ENCODE measurements around the gene ARHGEF7. TPM values are rescaled to one million over a fixed set of nuclear protein-coding genes. Genes with fewer than 3 reads are reported as not detected.

ARHGEF7 gene
- total RNA-seq, 1 donor from 2014 or later: 49.3 TPM

- intact Hi-C loops (cut with DNase I): no loop called here
- ATAC-seq (ENCODE audit: poor library complexity): no peak
- no peak for DNase-seq
These were observed 43.2 kb downstream of the ARHGEF7 start for GRCh38 chr13:111158136-111158805.

- intact Hi-C loops (cut with DNase I): no loop called here
- ATAC-seq (ENCODE audit: poor library complexity): no peak
These were observed 44.5 kb downstream of the ARHGEF7 start for GRCh38 chr13:111159362-111160320.

GRCh38 chr13:111160648-111161047, 45.5 kb downstream of the ARHGEF7 start:
- ATAC-seq (ENCODE audit: poor library complexity) (no peak), DNase-seq (no peak)
- intact Hi-C loops (cut with DNase I): no loop called here

More at GRCh38 chr13:111159362-111160320, 44.5 kb downstream of the ARHGEF7 start:
- DNase-seq: no peak

GRCh38 chr13:111161601-111162600, 46.8 kb downstream of the ARHGEF7 start:
- DNase-seq: no peak
- intact Hi-C loops (cut with DNase I): no loop called here
- no peak for ATAC-seq (ENCODE audit: poor library complexity)

GRCh38 chr13:111165241-111166010, 50.3 kb downstream of the ARHGEF7 start:
- intact Hi-C loops (cut with DNase I): no loop called here
- DNase-seq (no peak), ATAC-seq (ENCODE audit: poor library complexity) (no peak)

GRCh38 chr13:111166882-111167675, 52.0 kb downstream of the ARHGEF7 start:
- ATAC-seq (ENCODE audit: poor library complexity) (no peak), DNase-seq (no peak)
- intact Hi-C loops (cut with DNase I): no loop called here

GRCh38 chr13:111168107-111168506, 53.0 kb downstream of the ARHGEF7 start:
- no peak for ATAC-seq (ENCODE audit: poor library complexity)
- no peak for DNase-seq
- intact Hi-C loops (cut with DNase I): no loop called here

- DNase-seq (no peak), ATAC-seq (ENCODE audit: poor library complexity) (no peak)
- intact Hi-C loops (cut with DNase I): no loop called here
These were observed 56.0 kb downstream of the ARHGEF7 start for GRCh38 chr13:111171112-111171511.

- intact Hi-C loops (cut with DNase I): no loop called here
- ATAC-seq (ENCODE audit: poor library complexity): no peak
- DNase-seq: no peak
These were observed 56.5 kb downstream of the ARHGEF7 start for GRCh38 chr13:111171629-111172028.

- ATAC-seq (ENCODE audit: poor library complexity) (no peak), DNase-seq (no peak)
- intact Hi-C loops (cut with DNase I): no loop called here
These were observed 59.4 kb downstream of the ARHGEF7 start for GRCh38 chr13:111174377-111175114.

- DNase-seq (no peak), ATAC-seq (ENCODE audit: poor library complexity) (no peak)
- intact Hi-C loops (cut with DNase I): no loop called here
These were observed 60.3 kb downstream of the ARHGEF7 start for GRCh38 chr13:111175372-111175771.

- no peak for DNase-seq
- ATAC-seq (ENCODE audit: poor library complexity): no peak
- intact Hi-C loops (cut with DNase I): no loop called here
These were observed 60.8 kb downstream of the ARHGEF7 start for GRCh38 chr13:111175935-111176334.

- intact Hi-C loops (cut with DNase I): no loop called here
- ATAC-seq (ENCODE audit: poor library complexity) (no peak), DNase-seq (no peak)
These were observed 61.3 kb downstream of the ARHGEF7 start for GRCh38 chr13:111176421-111176820.

GRCh38 chr13:111177081-111177711, 62.1 kb downstream of the ARHGEF7 start:
- ATAC-seq (ENCODE audit: poor library complexity): peak; percentile 89
- intact Hi-C loops (cut with DNase I): no loop called here

GRCh38 chr13:111177921-111178320, 62.8 kb downstream of the ARHGEF7 start:
- ATAC-seq (ENCODE audit: poor library complexity): peak; percentile 41
- intact Hi-C loops (cut with DNase I): no loop called here

More at GRCh38 chr13:111177081-111177711, 62.1 kb downstream of the ARHGEF7 start:
- peak; percentile 73 for DNase-seq

GRCh38 chr13:111178402-111178801, 63.3 kb downstream of the ARHGEF7 start:
- intact Hi-C loops (cut with DNase I): no loop called here
- DNase-seq (no peak), ATAC-seq (ENCODE audit: poor library complexity) (peak; percentile 35)

More at GRCh38 chr13:111177921-111178320, 62.8 kb downstream of the ARHGEF7 start:
- no peak for DNase-seq

Data from Right ventricle myocardium superior (tissue), 1 donor.